Skin of body (tissue), 2 donors: ENCODE results near the gene TIMM22. TPM values are rescaled to one million over a fixed set of nuclear protein-coding genes. Genes with fewer than 3 reads are reported as not detected.

ENCODE experiments used
- small RNA-seq: library from RNA; depleted of rRNA; stranded (forward); fragments of <200 nt; gene quantifications from one replicate; pipeline ENCODE3, GENCODE V24; 2014; ENCODE audit warnings: low replicate concordance
- total RNA-seq: library from RNA; depleted of rRNA; stranded (reverse); fragments of >200 nt; gene quantifications from one replicate; pipeline ENCODE4 v1.2.3, GENCODE V29; 2014

Gene TIMM22
- total RNA-seq, 1 donor from 2014 or later: 9.0 TPM

Small RNAs within 50 kb of the gene (small RNA-seq; reads per million reads assigned to genes)
- gene MIR3183: not detected

Other genes starting within 250 kb of the TIMM22 start
- gene GEMIN4, start 244.9 kb upstream of the TIMM22 start, total RNA-seq: 13.2 TPM
- 40.5 TPM for gene GLOD4, start 214.8 kb upstream of the TIMM22 start, total RNA-seq
- gene MRM3, start 214.8 kb upstream of the TIMM22 start, total RNA-seq: 15.4 TPM
- 52.2 TPM for gene NXN, start 17.4 kb upstream of the TIMM22 start, total RNA-seq
- 58.1 TPM for gene ABR, start 182.9 kb downstream of the TIMM22 start, total RNA-seq